DND-41 (cell line): Measurements from ENCODE around the gene SUMO4.

Source experiments
- ATAC-seq: fragments of 200-7000 bp; cut with Tn5 transposase; 3 replicates; pipeline ENCODE4 v1.9.1; 2021; ENCODE audit warnings: low read depth; ENCODE audit not compliant: insufficient read depth
- DNase-seq: peaks from one replicate; pipeline ENCODE4 v3.0.0-alpha.2; 2020
- H2AFZ ChIP-seq: 2 replicates; pipeline ENCODE4 v1.6.0; 2012; ENCODE audit warnings: low read depth, low read length
- H3K27ac ChIP-seq: 2 replicates; pipeline ENCODE4 v1.5.1; 2012; ENCODE audit warnings: low read length, inconsistent platforms
- H3K27me3 ChIP-seq: fragments of 200-600 bp; sonication (generic); 2 replicates; pipeline ENCODE4 v1.6.0; 2012; ENCODE audit warnings: low read length, mild to moderate bottlenecking, inconsistent platforms; ENCODE audit not compliant: insufficient read depth, poor library complexity
- H3K36me3 ChIP-seq: 2 replicates; pipeline ENCODE4 v1.5.1; 2012; ENCODE audit warnings: low read length, inconsistent platforms; ENCODE audit not compliant: insufficient read depth
- H3K4me1 ChIP-seq: 2 replicates; pipeline ENCODE4 v1.5.1; 2012; ENCODE audit warnings: mild to moderate bottlenecking, low read length; ENCODE audit not compliant: insufficient read depth
- H3K4me2 ChIP-seq: 2 replicates; pipeline ENCODE4 v1.6.0; 2012; ENCODE audit warnings: mild to moderate bottlenecking, moderate library complexity, low read length, inconsistent platforms; ENCODE audit not compliant: insufficient read depth
- H3K4me3 ChIP-seq, 2 experiments: fragments of 200-600 bp in 1 of 2; shearing (Covaris generic) in 1 of 2; 2 replicates each; pipeline ENCODE4 v1.5.1; 2012 to 2016; ENCODE audit warnings: inconsistent platforms in 2 of 2, low read length in 2 of 2, mild to moderate bottlenecking in 2 of 2, low read depth in 1 of 2, moderate library complexity in 1 of 2
- H3K79me2 ChIP-seq: 2 replicates; pipeline ENCODE4 v1.6.0; 2012; ENCODE audit warnings: low read length, inconsistent platforms; ENCODE audit not compliant: insufficient read depth
- H3K9ac ChIP-seq: 2 replicates; pipeline ENCODE4 v1.6.0; 2012; ENCODE audit warnings: low read depth, mild to moderate bottlenecking, inconsistent platforms, low read length, moderate library complexity
- H3K9me3 ChIP-seq: 2 replicates; pipeline ENCODE4 v1.5.1; 2012; ENCODE audit warnings: low read length, moderate library complexity, mild to moderate bottlenecking, inconsistent platforms; ENCODE audit not compliant: insufficient read depth, severe bottlenecking
- H4K20me1 ChIP-seq: 2 replicates; pipeline ENCODE4 v1.6.0; 2012; ENCODE audit warnings: low read length; ENCODE audit not compliant: insufficient read depth
- CTCF ChIP-seq: IDR thresholded peaks from 2 replicates; pipeline ENCODE4 v1.5.1; 2012; ENCODE audit warnings: borderline replicate concordance, low read length, moderate library complexity, mild to moderate bottlenecking; ENCODE audit not compliant: poor library complexity, severe bottlenecking; ENCODE audit errors: extremely low read depth
- EZH2 ChIP-seq: IDR thresholded peaks from 3 replicates; pipeline ENCODE4 v1.6.1; 2012; ENCODE audit warnings: borderline replicate concordance, low read depth, mild to moderate bottlenecking, moderate library complexity, low read length, inconsistent platforms; ENCODE audit not compliant: severe bottlenecking

Gene SUMO4

GRCh38 chr6:149393002-149393679 lies 6.9 kb upstream of the SUMO4 start:
- ATAC-seq (no peak), DNase-seq (no peak)
- Histone ChIP-seq H3K9me3 (no peaks in the 10 kb centered on the region), H3K27me3 (no peaks in the 10 kb centered on the region), H2AFZ (no peak overlapping the region), H3K4me2 (no peak overlapping the region), H3K36me3 (peaks cover 57% of the 10 kb centered on the region), H3K9ac (no peak overlapping the region), H3K27ac (no peak overlapping the region), H4K20me1 (peaks cover 11% of the 10 kb centered on the region), H3K4me3 (no peak overlapping the region), H3K4me1 (peaks cover 8% of the 10 kb centered on the region), H3K79me2 (peaks cover 80% of the 10 kb centered on the region)
- TF ChIP-seq CTCF (no peak), EZH2 (no peak)

GRCh38 chr6:149395185-149395584 lies 4.9 kb upstream of the SUMO4 start:
- Histone ChIP-seq H4K20me1 (peaks cover 10% of the 10 kb centered on the region), H3K4me1 (peaks cover 8% of the 10 kb centered on the region), H3K4me2 (no peak overlapping the region), H3K36me3 (peaks cover 74% of the 10 kb centered on the region), H3K79me2 (peaks cover 65% of the 10 kb centered on the region), H3K9me3 (no peaks in the 10 kb centered on the region), H2AFZ (no peak overlapping the region), H3K4me3 (no peak overlapping the region), H3K27ac (no peak overlapping the region), H3K27me3 (no peaks in the 10 kb centered on the region), H3K9ac (no peak overlapping the region; the same call in 1 of the 2 replicates)
- ATAC-seq (no peak), DNase-seq (no peak)
- no peak for TF ChIP-seq EZH2
- TF ChIP-seq CTCF, result no peak

- Histone ChIP-seq H3K4me2 (no peak overlapping the region), H3K9me3 (no peaks in the 10 kb centered on the region), H3K9ac (no peak overlapping the region), H4K20me1 (peaks cover 6% of the 10 kb centered on the region), H3K36me3 (peaks cover 81% of the 10 kb centered on the region), H3K79me2 (peaks cover 45% of the 10 kb centered on the region), H3K27ac (no peak overlapping the region), H3K27me3 (no peaks in the 10 kb centered on the region), H3K4me1 (peaks cover 5% of the 10 kb centered on the region), H2AFZ (no peak overlapping the region), H3K4me3 (no peak overlapping the region)
- no peak for TF ChIP-seq CTCF
- TF ChIP-seq EZH2, result no peak
- DNase-seq (no peak), ATAC-seq (no peak)
These were observed 2.7 kb upstream of the SUMO4 start for GRCh38 chr6:149397384-149397783.
